Measurements from ENCODE around the gene DOCK4.
A peak's percentile ranks its signal among the peaks of the same experiment; 100 is the strongest.

Gene DOCK4

GRCh38 chr7:112082306-112082705, 123.9 kb downstream of the DOCK4 start:
- no peak for ATAC-seq
- Mint-ChIP-seq H3K36me3 (no peaks in the 10 kb centered on the region), H3K4me1 (peaks cover 35% of the 10 kb centered on the region)

DNA sequence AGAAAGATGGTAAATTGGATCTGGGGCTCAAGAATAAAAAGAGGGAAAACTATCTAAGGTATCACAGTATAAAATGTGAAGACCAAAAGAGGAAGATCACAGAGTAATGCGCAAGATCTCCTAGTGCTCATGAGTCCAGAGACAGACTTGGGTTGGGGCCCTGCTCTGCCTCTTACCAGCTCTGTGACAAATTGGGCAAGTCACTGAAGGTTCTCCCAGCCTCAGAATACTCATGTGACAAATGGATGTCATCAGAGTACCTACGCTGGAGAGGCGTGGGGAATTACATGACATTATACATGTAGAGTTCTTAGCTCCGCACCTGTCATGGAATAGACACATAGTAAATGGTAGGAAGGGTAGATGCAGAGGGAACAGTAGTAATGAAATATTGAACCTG, 124.4 kb downstream of the DOCK4 start:
- Mint-ChIP-seq H3K36me3 (no peaks in the 10 kb centered on the region), H3K9me3 (no peaks in the 10 kb centered on the region), H3K27ac (peak overlapping the region; percentile 63), H3K27me3 (no peaks in the 10 kb centered on the region), H3K4me3 (no peak overlapping the region), H3K4me1 (peaks cover 35% of the 10 kb centered on the region)
- ATAC-seq, result no peak

More at GRCh38 chr7:112082306-112082705, 123.9 kb downstream of the DOCK4 start:
- H3K9me3 Mint-ChIP-seq, result no peaks in the 10 kb centered on the region
- no peak overlapping the region for H3K4me3 Mint-ChIP-seq
- H3K27ac Mint-ChIP-seq, result peak overlapping the region; percentile 63
- H3K27me3 Mint-ChIP-seq, result no peaks in the 10 kb centered on the region

DNA sequence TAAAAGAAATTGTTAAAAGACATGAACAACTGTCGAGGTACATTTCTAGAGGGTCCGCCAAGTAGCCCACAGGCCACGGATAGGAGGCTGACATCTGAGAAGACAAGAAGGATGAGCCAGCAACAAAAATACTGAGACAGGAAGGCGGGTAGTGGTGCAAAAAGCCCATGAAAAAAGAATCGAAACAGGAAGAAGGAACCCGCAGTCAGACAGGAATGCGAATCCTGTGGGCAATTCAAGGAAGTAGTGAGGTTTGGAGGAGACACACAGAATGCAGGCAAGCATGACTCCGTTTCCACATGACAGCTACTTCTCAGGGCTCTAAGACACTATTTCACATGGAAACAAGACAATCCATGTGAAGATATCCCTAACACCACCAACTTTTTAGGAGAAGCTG, 125.2 kb downstream of the DOCK4 start:
- no peaks in the 10 kb centered on the region for H3K27me3 Mint-ChIP-seq
- H3K4me3 Mint-ChIP-seq, result peak overlapping the region; percentile 11
- H3K36me3 Mint-ChIP-seq, result no peaks in the 10 kb centered on the region
- H3K4me1 Mint-ChIP-seq, result peaks cover 35% of the 10 kb centered on the region
- peak overlapping the region; percentile 63 for H3K27ac Mint-ChIP-seq
- peak; percentile 47 for ATAC-seq
- no peaks in the 10 kb centered on the region for H3K9me3 Mint-ChIP-seq

DNA sequence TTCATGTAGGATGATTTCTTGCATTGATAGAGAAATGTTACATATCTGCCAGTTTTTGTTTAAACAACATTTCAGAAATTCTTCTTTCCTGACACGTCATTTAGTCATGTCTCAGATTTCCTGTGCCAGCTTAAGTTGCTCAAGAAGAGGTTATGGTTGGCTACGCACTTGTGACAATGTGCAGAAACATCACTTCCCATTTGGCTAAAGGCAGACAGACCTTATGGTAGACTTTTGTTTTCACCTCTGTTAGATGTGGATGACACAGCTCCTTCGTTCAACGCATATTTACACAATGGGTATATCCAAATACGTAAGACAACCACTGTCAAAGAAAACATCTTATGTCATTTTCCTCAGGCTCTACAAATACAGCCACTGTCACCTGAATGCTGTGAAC, 125.8 kb downstream of the DOCK4 start:
- peak overlapping the region; percentile 63 for H3K27ac Mint-ChIP-seq
- H3K4me3 Mint-ChIP-seq, result peak overlapping the region; percentile 11
- ATAC-seq, result peak; percentile 90
- no peaks in the 10 kb centered on the region for H3K27me3 Mint-ChIP-seq
- H3K9me3 Mint-ChIP-seq, result no peaks in the 10 kb centered on the region
- H3K4me1 Mint-ChIP-seq, result peaks cover 35% of the 10 kb centered on the region
- H3K36me3 Mint-ChIP-seq, result no peaks in the 10 kb centered on the region

GRCh38 chr7:112079673-112080072, 126.5 kb downstream of the DOCK4 start:
- Mint-ChIP-seq H3K27me3 (no peaks in the 10 kb centered on the region), H3K4me3 (no peak overlapping the region), H3K4me1 (peaks cover 30% of the 10 kb centered on the region), H3K36me3 (no peaks in the 10 kb centered on the region), H3K27ac (no peak overlapping the region), H3K9me3 (no peaks in the 10 kb centered on the region)
- no peak for ATAC-seq

- Mint-ChIP-seq H3K27me3 (no peaks in the 10 kb centered on the region), H3K4me3 (no peak overlapping the region), H3K36me3 (no peaks in the 10 kb centered on the region), H3K27ac (no peak overlapping the region), H3K9me3 (no peaks in the 10 kb centered on the region), H3K4me1 (peaks cover 24% of the 10 kb centered on the region)
- no peak for ATAC-seq
Measured at GRCh38 chr7:112079122-112079521, 127.1 kb downstream of the DOCK4 start.

DNA sequence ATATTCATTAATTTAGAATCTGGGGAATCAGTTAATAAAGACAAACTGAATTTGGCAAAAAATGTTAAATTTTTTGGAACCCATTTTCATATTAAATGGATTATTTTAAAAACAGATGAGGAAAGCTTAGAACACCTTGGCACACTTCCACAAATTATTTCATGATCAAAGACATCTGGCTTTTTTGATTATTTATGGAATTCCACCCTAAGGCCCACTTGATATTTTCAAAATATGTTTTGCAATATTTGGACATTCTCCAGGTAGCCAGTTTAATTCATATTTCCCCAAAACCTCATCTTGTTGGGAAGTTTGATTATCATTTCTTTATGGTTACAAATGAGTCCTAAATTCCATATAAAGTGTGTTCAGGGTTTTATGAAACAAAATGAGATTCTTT, 129.9 kb downstream of the DOCK4 start:
- Mint-ChIP-seq H3K27me3 (no peaks in the 10 kb centered on the region), H3K27ac (no peak overlapping the region), H3K4me1 (peaks cover 11% of the 10 kb centered on the region), H3K36me3 (no peaks in the 10 kb centered on the region), H3K9me3 (no peaks in the 10 kb centered on the region), H3K4me3 (no peak overlapping the region)
- ATAC-seq, result no peak

DNA sequence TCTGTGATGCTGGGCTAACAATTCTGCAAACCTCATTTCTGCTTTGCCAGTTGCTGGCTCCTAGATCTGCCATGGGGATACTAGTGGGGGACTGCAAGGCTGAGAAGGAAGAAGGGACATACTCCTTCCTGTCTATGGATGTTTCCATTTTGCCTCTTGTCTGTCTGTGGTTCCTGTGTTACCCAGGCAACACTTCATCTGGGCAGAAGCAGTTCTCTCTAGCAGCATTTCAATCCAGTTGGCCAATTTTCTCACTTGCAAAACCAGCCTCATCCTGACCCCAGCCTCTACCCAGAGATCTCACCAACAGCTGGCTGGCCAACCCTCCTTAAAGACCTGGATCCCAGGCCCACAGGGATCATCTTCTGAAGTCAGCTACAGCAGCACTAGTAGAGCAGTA, 131.7 kb downstream of the DOCK4 start:
- H3K9me3 Mint-ChIP-seq, result no peaks in the 10 kb centered on the region
- no peak overlapping the region for H3K4me3 Mint-ChIP-seq
- no peak overlapping the region for H3K27ac Mint-ChIP-seq
- H3K4me1 Mint-ChIP-seq, result no peaks in the 10 kb centered on the region
- ATAC-seq, result no peak
- no peaks in the 10 kb centered on the region for H3K36me3 Mint-ChIP-seq
- H3K27me3 Mint-ChIP-seq, result no peaks in the 10 kb centered on the region

- Mint-ChIP-seq H3K4me1 (no peaks in the 10 kb centered on the region), H3K9me3 (no peaks in the 10 kb centered on the region), H3K36me3 (no peaks in the 10 kb centered on the region), H3K27ac (no peak overlapping the region), H3K27me3 (no peaks in the 10 kb centered on the region), H3K4me3 (no peak overlapping the region)
- ATAC-seq, result no peak
Measured at GRCh38 chr7:112073530-112073929, 132.7 kb downstream of the DOCK4 start.

GRCh38 chr7:112072541-112073245, 133.5 kb downstream of the DOCK4 start:
- no peaks in the 10 kb centered on the region for H3K4me1 Mint-ChIP-seq
- H3K9me3 Mint-ChIP-seq, result no peaks in the 10 kb centered on the region
- ATAC-seq, result no peak
- no peaks in the 10 kb centered on the region for H3K27me3 Mint-ChIP-seq
- no peaks in the 10 kb centered on the region for H3K36me3 Mint-ChIP-seq
- no peak overlapping the region for H3K27ac Mint-ChIP-seq
- no peak overlapping the region for H3K4me3 Mint-ChIP-seq

DNA sequence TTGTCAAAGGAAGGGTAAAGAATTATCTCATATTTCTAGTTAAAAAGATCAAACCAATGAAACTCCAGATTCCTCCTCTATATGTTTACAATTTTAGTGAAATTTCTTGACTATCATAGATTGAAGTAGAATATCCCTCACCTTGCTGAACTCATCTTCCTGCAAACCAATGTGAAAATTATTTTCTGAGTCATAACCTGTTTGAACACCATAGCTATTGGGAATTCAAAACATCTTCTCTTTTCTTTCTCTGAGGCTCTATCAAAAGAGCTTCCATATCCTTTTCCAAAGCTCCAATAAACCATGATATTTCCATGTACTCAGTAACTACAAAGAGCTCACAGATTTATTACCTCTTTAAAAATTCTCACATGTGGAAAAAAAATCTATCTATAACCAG, 134.3 kb downstream of the DOCK4 start:
- no peaks in the 10 kb centered on the region for H3K4me1 Mint-ChIP-seq
- no peak overlapping the region for H3K4me3 Mint-ChIP-seq
- ATAC-seq, result no peak
- no peaks in the 10 kb centered on the region for H3K36me3 Mint-ChIP-seq
- H3K9me3 Mint-ChIP-seq, result no peaks in the 10 kb centered on the region
- H3K27ac Mint-ChIP-seq, result no peak overlapping the region
- H3K27me3 Mint-ChIP-seq, result no peaks in the 10 kb centered on the region

DNA sequence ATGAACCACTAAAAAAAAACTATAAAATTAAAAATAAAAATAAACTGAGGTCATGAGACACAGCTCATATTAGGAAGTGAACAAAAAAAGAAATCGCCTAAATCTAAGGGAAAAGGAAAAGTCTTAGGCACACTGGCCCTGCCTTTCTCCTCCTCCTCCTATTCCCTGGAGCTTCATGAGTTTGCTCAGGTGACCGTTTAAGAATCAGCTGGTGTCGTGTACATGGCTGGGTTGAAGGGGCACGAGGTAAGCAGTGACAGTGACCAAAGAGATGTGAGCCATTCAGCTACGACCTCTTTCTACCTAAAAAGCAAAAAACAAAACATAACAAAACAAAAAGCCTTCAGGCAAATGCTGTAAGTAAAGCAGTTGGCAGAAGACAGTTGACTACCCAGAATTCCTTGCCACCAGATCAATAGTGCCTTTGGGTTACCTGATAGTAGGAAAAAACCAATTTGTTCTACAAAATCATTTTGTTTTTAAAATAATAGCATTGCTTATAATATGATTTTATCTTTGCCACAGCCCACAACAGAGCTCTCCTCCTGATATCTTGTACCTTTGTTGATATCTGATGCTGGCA, 135.4 kb downstream of the DOCK4 start:
- Mint-ChIP-seq H3K27ac (no peak overlapping the region), H3K36me3 (no peaks in the 10 kb centered on the region), H3K9me3 (no peaks in the 10 kb centered on the region), H3K4me1 (no peaks in the 10 kb centered on the region), H3K4me3 (no peak overlapping the region), H3K27me3 (no peaks in the 10 kb centered on the region)
- ATAC-seq, result no peak

GRCh38 chr7:112069879-112070321, 136.3 kb downstream of the DOCK4 start:
- H3K9me3 Mint-ChIP-seq, result no peaks in the 10 kb centered on the region
- no peaks in the 10 kb centered on the region for H3K27me3 Mint-ChIP-seq
- H3K4me3 Mint-ChIP-seq, result no peak overlapping the region
- no peaks in the 10 kb centered on the region for H3K36me3 Mint-ChIP-seq
- no peak for ATAC-seq
- no peak overlapping the region for H3K27ac Mint-ChIP-seq
- no peaks in the 10 kb centered on the region for H3K4me1 Mint-ChIP-seq

- Mint-ChIP-seq H3K27ac (no peak overlapping the region), H3K27me3 (no peaks in the 10 kb centered on the region), H3K4me1 (no peaks in the 10 kb centered on the region), H3K4me3 (no peak overlapping the region), H3K9me3 (no peaks in the 10 kb centered on the region), H3K36me3 (no peaks in the 10 kb centered on the region)
- ATAC-seq, result no peak
Measured at GRCh38 chr7:112068967-112069366, 137.2 kb downstream of the DOCK4 start.

GRCh38 chr7:112067632-112068540, 138.3 kb downstream of the DOCK4 start:
- H3K27me3 Mint-ChIP-seq, result no peaks in the 10 kb centered on the region
- no peaks in the 10 kb centered on the region for H3K9me3 Mint-ChIP-seq
- no peak overlapping the region for H3K27ac Mint-ChIP-seq
- no peak for ATAC-seq
- H3K4me3 Mint-ChIP-seq, result no peak overlapping the region
- no peaks in the 10 kb centered on the region for H3K36me3 Mint-ChIP-seq
- no peaks in the 10 kb centered on the region for H3K4me1 Mint-ChIP-seq

Measured in stimulated activated memory B cell treated with anti-CD40 and anti-IgM and Interleukin-4, amounts not matched to agents 10 μg/mL and 1 μg/mL and 100 μg/mL, for 72 hours (primary cell).